Hematopoietic multipotent progenitor cell (in vitro differentiated cells): ENCODE measurements around the gene SPTBN5. TPM values are rescaled to one million over a fixed set of nuclear protein-coding genes. Genes with fewer than 3 reads are reported as not detected.
A peak's percentile ranks its signal among the peaks of the same experiment; 100 is the strongest.

ENCODE experiments used
- DNase-seq, 3 donors: peaks; one replicate each; pipeline ENCODE4 v3.0.0-alpha.2; 2011 to 2015; ENCODE audit warnings: low read depth in 2 of 3, low spot score in 2 of 3
- total RNA-seq: library from RNA; depleted of rRNA; stranded (reverse); fragments of >200 nt; gene quantifications from one replicate; pipeline ENCODE4 v1.2.3, GENCODE V29; 2012

SPTBN5 gene
- total RNA-seq, 1 donor = under 0.01 TPM

- no peak for DNase-seq
Measured at GRCh38 chr15:41886741-41887140, 7.1 kb downstream of the SPTBN5 start.

GRCh38 chr15:41885841-41886240, 8.0 kb downstream of the SPTBN5 start:
- DNase-seq = no peak

GRCh38 chr15:41885321-41885720, 8.5 kb downstream of the SPTBN5 start:
- no peak for DNase-seq

- no peak for DNase-seq
Measured at GRCh38 chr15:41884458-41884857, 9.4 kb downstream of the SPTBN5 start.

- DNase-seq = no peak
Measured at GRCh38 chr15:41883484-41883825, 10.4 kb downstream of the SPTBN5 start.

- peak in 2 of 3 donors; percentile 57 to 73 for DNase-seq
Measured at GRCh38 chr15:41882689-41883483, 11.0 kb downstream of the SPTBN5 start.

- DNase-seq = peak in 1 of 3 donors; percentile 25
Measured at GRCh38 chr15:41881920-41882688, 11.7 kb downstream of the SPTBN5 start.

GRCh38 chr15:41881550-41881919, 12.3 kb downstream of the SPTBN5 start:
- no peak for DNase-seq

GRCh38 chr15:41881086-41881485, 12.8 kb downstream of the SPTBN5 start:
- no peak for DNase-seq

GRCh38 chr15:41880156-41880877, 13.5 kb downstream of the SPTBN5 start:
- DNase-seq = no peak

- DNase-seq = no peak
Measured at GRCh38 chr15:41879321-41879845, 14.5 kb downstream of the SPTBN5 start.

- DNase-seq = no peak
Measured at GRCh38 chr15:41878355-41878699, 15.5 kb downstream of the SPTBN5 start.

- DNase-seq = no peak
Measured at GRCh38 chr15:41877631-41878354, 16.1 kb downstream of the SPTBN5 start.

GRCh38 chr15:41876689-41877088, 17.2 kb downstream of the SPTBN5 start:
- DNase-seq = no peak

- DNase-seq = no peak
Measured at GRCh38 chr15:41876007-41876406, 17.8 kb downstream of the SPTBN5 start.

- no peak for DNase-seq
Measured at GRCh38 chr15:41874736-41875135, 19.1 kb downstream of the SPTBN5 start.

GRCh38 chr15:41873711-41874110, 20.1 kb downstream of the SPTBN5 start:
- DNase-seq = no peak

- DNase-seq = no peak
Measured at GRCh38 chr15:41872166-41872747, 21.6 kb downstream of the SPTBN5 start.

- no peak for DNase-seq
Measured at GRCh38 chr15:41871175-41871905, 22.5 kb downstream of the SPTBN5 start.

GRCh38 chr15:41870689-41871081, 23.2 kb downstream of the SPTBN5 start:
- DNase-seq = no peak
